ELR (cell line): ENCODE measurements around the gene PRICKLE1.

Experiments
- DNase-seq: peaks from one replicate; pipeline ENCODE4 v3.0.0-alpha.2; 2015; ENCODE audit warnings: low read depth

PRICKLE1 gene

DNA sequence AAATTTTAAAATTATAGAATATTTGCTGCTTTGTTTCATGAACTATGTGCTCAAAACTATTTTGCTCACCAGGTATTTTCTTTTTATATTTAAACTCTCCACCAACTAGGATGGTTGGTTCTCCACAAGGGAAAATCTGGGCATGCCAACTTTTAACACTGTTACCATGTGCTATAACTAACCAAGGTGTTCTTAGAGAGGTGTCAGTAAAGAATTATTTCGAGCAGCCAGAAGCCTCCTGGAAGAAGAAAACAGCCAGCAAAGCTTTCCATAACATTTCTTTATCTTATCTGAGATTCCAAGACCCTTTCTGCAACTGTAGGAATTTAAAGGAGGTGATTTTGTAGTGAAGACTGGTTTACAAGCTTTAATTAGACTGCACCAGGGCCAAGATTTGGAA lies 97.3 kb downstream of the PRICKLE1 start:
- DNase-seq, result no peak

DNA sequence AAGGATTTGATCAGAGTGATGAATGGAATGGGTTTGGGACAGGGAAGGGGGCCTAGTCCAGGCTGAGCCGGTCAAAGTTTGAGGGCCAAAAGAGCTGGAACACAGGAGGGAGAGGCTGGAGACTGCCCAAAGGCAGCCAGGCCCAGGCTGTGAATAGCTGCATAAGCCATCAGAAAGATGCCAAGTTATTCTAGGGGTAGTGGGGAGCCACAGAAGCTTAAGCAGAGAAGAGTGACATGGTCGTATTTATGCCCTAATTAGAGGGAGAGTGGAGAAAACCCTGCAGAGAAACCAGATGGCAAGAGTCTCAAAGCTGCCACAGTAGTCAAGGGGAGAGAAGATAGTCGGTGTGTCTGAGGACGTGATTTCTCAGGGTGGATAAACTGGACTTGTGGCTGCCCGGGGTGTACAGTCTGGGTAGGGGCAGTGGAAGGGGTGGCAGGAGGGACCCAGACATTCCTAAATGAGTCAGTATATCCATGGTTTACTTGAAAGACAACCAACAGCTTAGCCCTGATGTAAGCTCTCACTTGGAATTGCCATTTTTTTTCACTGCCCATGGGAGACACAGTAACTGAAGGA lies 99.2 kb downstream of the PRICKLE1 start:
- no peak for DNase-seq

DNA sequence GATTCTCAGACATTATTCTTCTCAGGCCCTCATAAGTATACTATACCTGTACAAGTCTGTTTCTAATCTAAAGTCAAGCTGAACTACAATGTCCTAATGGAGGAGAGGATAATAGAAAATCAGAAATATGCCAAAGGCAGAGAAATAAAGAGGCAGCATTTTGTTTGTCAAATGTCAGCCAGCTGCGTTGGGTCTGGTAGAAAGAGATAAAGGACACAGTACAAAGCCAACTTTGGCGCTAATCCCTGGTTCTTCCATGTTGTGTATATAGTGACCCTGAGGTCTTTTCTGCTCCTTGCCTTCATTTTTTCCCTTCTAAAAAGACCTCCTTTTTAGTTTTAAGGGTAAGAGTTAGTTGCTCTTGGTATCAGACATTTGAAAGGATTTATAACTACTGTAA lies 103.1 kb downstream of the PRICKLE1 start:
- DNase-seq, result no peak

DNA sequence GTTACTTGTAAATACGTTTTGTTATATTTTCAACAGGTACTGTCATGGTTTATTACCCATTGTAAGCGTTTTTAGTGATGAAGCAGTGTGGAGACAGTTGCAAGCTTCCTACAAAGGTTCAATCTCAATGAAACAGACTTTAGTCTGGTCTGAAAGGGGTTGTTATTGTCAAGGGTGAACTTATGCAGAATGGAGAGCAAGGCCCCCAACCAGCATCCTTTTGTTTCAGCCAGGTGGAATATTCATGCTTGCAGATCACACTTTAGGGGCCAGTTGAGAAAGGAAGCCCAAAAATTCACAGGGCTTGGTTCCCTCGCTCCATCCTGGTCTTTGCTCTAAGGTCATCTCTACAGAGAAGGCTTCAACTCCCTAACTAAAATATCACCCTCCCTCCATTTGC lies 103.7 kb downstream of the PRICKLE1 start:
- DNase-seq, result no peak

DNA sequence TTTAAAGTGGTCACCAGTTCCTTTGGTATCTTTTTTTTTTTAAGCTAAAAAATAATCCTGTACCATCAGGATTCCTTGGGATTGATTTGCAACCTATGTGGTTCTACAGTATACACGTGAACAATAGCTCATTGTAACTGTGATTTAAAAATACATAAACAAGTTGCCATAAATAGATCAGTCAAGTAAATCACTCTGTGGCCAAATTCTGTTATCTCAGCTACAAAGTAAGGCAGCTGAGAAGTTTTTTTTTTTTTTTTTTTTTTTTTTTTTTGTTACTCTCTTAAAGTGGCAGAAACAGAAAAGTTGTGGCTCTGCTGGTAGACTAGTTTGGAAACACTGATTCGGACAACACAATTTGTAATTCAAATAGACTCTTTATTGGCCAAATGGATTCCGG lies 104.5 kb downstream of the PRICKLE1 start:
- no peak for DNase-seq

DNA sequence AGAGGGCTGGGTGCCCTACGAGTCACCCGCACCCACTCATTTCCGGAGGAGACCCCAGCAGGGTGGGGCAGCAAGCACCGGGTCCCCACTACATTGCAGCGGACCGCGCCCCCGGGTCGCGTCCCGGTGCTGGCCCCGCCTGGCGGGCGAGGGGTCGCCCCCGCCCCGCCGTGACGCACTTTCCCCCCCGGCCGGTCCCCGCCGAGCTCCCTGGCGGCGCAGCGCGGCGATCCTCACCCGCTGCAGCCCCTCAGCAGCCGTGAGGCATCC lies 106.1 kb downstream of the PRICKLE1 start:
- DNase-seq, result no peak

DNA sequence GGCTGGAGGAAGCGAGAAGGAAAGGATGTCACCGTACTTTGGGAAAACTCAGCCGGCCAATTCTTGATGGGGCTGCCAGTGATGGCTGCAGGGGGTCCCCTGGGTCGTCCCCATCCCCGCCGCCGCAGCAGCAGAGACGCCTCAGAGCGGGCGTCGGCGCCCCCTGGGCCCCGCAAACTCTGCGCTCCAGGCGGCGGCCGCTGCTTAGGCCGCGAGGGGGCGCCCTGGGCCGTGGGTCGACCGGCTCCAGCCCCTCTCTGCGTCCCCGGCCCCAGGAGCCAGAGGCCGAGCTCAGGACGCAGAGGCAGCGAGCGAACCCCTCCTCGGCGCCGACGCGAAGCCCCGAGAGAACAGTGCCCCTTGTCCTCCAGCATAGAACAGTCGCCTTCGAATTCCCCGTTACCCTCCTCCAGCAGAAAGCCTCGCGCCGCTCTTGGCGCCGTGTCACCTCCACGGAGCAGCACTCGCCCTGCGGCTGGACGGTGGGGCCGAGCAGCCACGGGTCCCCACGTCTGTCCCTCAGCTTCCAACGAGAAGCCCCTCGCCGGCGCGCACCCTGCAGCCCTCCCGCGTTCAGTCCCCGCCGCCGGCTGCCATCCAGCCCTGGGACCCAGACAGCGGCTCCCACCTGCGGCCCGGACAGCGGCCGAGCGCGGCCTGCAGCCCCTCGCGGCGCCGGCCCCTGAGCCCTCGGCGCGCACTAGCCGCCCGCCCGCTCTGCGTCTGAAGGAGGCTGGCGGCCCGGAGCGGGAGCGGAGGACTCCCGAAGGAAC lies 106.6 kb downstream of the PRICKLE1 start:
- peak; percentile 71 for DNase-seq

DNA sequence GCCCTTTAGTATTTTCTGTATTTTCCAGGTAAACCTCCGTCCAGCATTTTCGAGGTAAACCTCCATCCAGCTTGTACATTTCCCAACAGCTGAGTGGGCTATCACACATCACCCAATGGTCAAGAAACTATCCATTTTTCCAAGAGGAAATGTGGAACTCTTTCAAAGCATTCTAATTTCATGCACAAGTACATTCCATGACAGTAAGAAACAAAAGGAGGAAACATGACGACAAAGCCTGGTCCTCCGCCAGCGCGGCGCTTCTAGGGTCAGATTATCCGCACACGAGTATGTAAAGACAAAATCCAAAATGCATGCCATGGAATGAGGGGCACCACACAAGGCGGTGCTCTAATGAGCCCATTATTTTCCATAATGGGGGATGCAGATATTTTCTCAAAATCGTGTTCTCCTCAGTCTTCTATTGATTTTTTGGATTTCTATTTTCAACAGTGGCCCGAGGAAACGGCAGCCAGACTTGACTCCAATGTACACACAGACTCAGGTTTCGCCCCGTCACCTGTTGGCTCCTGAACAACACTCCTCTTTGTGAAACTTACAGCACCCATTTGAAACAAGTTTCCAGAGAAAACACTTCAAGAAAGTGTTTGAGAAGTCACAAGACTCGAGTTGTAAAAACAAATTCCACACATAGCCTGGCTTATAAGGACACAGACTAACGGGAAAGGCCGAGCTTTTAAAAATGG lies 107.4 kb downstream of the PRICKLE1 start:
- DNase-seq, result no peak

DNA sequence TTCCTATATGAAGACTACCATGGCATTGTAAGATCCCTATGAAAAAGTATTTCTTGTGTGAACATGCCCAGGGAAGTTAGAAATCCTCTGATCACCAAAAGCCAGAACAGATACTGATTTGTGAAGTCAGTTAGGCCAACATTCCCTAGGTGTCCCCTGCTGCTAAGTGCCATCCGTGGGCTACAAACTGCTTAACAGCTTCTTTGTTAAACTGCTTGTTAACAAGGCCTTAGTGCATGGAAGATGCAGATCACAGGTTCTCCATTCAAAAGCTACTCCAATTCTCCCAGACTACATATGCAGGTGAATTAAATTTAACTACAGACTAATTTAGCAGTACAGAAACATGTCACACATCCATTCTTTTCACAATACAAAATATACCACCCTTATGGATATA lies 108.2 kb downstream of the PRICKLE1 start:
- DNase-seq, result no peak

DNA sequence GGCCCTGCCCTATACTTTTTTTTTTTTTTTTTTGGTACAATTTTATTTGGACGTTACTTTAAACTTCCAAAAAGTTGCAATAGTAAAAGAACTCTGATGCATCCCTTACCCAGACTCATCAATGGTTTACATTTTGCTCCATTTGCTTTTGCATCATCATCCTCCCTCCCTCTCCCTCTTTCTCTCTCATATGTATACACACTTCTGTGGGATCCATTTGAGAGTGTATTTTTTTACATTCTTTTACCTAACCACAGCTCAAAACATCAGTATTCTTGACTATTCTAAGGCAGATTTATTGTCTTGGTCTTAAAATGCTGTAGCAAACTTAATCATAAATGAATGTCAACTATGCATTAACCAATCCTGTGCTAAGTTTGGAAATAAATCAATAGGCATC lies 111.6 kb downstream of the PRICKLE1 start:
- no peak for DNase-seq

DNA sequence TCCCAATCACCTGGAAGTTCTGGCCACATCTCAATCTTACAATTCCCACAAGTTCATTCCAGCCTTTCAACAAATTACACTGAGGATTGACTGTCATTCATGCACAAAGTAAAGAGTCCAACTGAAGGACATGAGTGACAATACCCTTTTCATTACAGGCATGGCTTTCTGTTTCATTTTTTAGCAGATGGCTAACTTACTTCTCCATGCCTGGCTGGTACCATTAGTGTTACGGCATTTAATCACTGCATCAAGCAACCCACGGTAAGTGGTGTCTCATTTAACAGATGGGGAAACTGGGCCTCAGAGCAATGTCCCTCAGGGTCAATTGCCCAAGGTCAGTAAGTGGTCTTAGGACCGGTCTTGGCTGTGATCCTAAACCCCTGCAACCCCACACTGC lies 114.4 kb downstream of the PRICKLE1 start:
- no peak for DNase-seq

DNA sequence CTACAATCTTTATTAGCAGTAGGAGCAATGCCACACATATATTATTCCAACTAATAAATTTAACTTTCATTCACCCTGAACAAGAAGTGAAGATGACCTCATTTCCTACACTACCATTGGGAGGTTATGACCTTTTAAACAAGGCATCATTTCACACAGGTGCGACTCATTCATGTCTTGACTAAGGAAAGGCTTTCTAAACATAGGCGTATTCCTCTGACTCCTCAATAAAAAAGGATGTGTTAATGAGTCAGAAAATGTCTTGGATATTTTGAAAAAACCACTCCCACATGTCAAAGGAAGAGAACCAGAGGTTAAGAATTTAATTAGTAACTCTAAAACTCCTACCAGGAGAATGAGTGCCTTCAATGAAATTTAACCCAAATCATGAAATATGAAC lies 115.2 kb downstream of the PRICKLE1 start:
- peak; percentile 81 for DNase-seq

DNA sequence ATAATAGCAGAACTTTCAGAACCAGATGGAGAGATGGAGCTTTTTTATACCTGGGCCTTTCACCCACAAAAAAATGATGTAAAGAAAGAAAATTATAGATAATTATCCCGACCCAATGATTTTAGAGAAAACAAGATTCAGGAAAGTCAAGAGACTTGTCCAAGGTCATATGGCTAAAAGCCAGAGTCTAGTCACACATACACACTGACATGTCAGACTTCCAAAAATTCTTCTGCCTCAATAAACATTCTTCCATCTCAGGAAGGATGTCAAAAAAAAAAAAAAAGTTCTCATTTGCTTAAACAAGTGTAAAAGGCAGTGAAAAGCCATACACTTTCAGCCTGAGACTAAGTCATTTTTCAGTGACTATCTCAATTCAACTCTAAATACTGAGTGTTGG lies 116.0 kb downstream of the PRICKLE1 start:
- no peak for DNase-seq

DNA sequence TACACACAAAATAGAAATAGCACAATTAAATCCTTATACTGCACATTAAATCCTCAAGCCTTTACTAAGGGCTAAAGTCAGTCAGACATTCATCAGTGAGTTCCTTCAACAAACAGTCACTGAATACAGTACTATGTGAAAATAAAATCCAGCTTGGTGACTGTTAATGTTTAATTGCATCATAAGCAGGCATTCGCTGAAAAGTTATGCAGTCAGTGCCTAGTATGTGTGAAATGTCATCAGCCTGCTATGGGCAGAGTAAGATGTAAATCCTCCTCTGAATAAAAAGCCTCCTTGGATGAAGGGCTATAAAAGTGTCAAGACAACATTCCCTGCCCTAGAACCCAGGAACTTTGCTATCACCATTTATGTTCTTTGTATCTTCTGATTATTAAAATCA lies 116.4 kb downstream of the PRICKLE1 start:
- DNase-seq, result peak; percentile 32

DNA sequence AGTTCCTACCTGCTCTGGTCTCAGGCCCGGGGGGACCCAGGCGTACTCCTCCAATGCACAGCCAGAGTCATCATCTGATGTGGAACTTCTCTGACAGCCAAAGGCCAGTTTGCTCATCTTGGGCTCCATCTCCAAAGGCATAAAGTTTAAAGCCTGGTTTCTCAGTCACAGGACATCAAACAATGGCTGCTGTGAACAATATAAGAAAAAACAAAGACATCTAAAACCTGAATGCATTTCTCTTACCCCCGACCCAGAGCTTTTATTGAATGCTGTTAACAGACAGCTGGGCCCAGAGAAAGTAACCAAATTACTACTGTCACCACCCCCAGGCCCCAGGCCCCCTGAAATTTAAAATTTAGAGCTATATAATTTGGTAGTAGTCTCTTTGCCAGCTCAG lies 117.2 kb downstream of the PRICKLE1 start:
- DNase-seq, result no peak

DNA sequence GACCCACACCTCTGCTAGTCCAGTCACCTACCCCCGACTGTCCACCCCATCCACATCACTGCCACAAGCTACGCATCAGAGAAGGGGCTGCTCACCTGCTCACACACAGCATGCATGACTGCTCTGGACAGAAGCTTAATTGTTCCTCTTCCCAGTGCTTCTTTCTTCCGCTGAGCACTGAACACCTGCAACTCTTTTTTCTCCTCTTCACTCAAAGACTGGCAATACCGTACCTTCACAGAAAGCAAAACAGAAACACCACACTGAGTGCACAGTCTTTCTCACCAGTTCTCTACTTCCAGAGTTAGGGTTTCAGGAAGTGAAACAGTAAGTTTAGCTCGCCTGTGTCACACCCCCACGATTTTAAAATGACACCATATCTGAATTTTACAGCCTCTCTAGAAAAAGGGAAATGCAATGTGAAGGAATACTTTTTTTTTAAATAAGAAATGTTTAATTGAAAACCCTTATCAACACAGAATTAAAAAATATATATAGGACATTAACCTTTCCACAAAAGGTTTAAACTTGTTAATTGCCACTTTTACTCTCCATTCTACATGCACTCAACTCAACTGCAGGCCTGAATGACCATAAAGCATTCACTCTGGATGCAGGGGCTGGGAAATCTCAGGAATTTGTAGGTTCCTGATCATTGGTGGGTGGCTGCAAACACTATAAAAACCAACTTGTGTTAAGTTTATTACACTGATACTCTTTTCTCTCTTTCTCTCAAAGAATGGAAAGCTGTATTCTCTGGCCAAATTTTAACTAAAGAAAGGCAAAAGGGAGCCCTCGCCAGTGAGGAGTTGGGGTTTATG lies 120.0 kb downstream of the PRICKLE1 start:
- no peak for DNase-seq

DNA sequence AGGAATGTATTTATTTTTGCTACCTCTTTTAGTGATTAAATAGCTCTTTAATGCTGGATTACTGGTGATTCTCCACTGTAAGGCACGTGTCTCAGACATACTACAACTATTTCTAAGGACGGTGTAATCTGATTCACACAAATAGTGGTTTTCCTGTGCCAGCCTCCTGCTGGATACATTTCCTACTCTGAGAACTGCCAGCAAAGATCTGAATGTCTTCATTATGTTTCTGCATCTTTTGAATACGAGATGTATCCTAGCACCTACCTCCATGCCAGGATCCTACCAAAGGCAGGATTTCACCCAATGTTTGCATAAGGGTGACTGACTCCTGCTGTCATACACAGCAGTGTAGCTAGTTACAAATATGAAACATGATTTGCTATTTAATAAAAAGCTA lies 120.6 kb downstream of the PRICKLE1 start:
- no peak for DNase-seq

DNA sequence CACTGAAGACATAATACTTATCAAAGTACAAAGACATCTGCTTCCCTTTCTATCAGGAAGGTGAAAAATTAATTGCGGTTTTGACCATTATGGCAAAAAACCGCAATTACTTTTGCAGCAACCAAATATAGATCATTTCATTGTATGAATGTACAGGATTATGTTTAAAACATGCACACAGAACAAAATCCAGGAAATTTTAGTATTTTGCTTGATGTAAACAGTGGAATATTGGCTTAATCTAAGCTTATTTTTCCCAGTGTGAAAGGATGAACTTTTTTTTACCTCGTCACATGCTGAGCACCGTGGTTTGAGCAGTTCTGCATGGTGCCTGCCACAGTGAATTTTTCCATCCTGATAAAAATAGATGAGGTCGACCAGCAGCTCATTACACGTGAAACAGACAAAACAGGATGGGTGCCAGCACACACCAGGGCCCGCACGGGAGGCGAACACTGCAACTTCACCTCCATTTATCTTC lies 121.2 kb downstream of the PRICKLE1 start:
- no peak for DNase-seq

DNA sequence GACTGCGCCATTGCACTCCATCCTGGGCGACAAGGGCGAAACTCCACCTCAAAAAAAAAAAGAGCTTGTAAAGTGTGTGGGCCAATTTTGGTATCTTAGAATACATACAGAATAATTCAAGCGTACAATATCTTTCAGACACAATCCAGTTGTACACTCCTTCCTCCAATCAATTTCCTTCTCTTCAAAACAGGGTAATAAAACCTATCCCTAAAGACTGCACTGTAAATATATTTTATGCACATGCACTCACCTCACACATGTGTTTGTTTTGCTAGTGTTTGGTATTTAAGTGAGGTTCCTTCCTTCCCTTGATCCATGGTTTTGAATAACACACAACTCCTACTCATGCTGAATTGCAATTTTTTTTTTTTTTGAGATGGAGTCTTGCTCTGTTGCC lies 125.9 kb downstream of the PRICKLE1 start:
- no peak for DNase-seq

DNA sequence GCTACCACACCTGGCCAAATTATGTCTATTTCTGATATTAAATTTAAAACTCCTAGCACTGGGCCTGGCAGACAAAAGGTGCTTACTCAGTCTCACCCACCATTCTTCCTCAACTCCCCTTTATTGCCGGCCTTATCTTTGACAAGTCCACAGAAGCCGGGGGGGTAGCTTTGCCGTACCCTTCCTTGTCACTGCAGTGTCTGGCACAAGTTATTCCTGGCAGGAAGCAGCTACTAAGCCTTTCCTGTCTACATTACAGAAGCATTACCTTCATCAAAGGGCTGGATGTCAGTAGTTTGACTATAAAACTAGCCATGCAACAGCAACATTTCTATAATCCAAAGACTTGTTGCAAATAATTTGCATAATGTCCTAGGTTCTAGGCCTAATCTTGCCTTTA lies 127.1 kb downstream of the PRICKLE1 start:
- DNase-seq, result no peak

DNA sequence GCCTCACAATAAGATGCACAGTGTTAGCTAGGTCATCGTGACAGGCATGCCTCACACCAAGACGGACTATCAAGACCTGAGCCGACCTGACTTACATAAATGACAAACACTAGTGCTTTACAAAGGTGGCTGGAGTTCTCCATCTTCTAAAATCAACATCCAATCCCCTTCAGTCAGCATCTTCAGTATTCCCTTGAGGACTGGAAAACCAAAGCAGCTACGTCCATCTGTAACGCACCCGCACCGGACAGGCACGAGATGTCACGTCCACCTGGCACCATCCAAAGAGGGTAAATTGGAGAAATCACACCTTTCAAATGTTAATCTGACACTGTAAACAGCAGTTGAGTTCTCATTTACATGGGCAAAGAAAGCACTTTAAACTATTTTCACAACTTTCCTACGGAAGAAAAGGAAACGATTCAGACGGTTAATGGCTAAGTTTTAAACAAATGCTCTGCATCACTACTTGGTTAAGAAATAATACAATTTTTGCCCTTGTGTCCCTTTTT lies 130.2 kb downstream of the PRICKLE1 start:
- DNase-seq, result no peak

DNA sequence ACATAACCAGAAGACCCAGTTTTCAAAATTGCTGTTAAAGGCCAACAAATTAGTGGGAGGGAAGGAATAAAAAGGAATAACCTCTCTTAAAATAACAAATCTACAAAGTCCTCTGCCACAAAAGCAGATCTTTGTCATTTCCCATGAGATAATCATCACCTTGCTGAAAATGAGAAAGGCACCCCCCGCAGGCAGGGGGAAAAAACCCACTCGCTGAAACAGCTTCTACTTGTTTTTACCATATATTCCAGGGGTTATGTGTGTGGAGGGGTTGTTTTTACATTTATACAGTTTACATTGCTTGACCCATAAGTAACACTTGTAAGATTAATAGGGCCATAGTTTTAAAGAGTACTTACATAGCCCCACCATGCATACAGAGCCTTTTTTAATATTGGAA lies 131.0 kb downstream of the PRICKLE1 start:
- no peak for DNase-seq

DNA sequence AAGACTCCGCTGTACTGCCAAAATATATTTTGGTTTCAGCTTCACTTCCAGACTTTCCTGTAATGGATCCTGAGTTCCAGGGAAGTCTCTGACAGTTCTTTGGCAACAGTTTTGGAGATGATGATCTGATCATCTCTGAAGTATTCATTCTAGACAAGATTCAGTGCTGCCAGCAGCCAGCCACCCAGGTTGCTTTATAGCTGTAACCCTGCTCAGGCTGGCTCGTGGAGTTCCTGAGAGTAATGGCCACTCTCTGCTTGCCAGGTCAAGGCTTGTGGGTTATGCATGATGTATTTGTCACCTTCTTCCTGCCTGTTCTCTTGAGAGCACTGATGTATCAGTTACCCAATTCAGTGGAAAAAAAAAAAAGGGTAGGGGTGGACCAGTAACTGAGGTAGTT lies 139.3 kb downstream of the PRICKLE1 start:
- DNase-seq, result peak; percentile 25
